Measurements from ENCODE around the gene FOXO6. TPM values are rescaled to one million over a fixed set of nuclear protein-coding genes. Genes with fewer than 3 reads are reported as not detected.

Gene FOXO6
- total RNA-seq, 1 donor from 2014 or later, result 1.4 TPM

DNA sequence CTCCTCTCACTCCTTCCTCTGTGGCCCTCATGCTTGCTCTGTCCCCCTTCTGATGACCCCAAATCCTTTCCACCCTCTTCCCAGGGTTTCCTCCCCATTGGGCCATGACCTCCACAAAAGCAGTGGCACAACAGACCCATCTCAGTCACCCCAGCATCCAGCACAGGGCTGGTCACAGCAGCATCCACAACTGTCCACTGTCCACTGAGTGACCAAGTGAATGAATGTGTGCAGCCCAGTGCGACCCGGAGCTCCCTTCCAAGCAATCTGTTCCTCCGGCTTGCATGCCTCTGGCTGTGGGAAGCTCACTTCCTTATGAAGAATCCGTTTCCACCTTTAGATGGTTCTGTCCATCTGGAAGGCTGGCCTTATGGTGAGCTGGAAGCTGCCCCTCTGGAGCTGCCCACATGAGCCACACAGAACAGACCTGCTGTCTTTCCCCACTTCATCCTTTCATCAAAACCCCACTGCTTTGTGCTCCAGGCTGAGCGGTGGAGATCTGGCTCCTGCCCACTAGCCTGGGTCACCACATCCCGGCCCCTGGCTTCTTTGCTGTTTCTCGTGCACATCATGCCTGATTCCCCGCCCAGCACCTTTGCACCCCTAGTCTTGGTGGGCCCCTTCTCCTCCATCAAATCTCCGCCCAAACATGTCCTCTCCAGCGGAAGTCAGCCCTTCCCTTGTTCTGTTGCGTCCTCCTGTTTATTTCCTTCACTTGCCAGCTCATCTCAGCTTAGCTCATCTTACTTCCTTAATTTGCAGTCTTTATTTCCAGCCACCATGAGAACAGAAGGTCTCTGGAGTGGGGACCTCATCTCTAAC is 66.9 kb downstream of the FOXO6 start:
- Mint-ChIP-seq H3K9me3 (no peaks in the 10 kb centered on the region), H3K27ac (ENCODE audit: unreplicated experiment) (no peak overlapping the region), H3K36me3 (ENCODE audit: low read depth) (no peaks in the 10 kb centered on the region), H3K4me3 (no peak overlapping the region), H3K4me1 (peaks cover 4% of the 10 kb centered on the region), H3K27me3 (ENCODE audit: low read depth) (no peaks in the 10 kb centered on the region)
- TF ChIP-seq, protein P1, sequence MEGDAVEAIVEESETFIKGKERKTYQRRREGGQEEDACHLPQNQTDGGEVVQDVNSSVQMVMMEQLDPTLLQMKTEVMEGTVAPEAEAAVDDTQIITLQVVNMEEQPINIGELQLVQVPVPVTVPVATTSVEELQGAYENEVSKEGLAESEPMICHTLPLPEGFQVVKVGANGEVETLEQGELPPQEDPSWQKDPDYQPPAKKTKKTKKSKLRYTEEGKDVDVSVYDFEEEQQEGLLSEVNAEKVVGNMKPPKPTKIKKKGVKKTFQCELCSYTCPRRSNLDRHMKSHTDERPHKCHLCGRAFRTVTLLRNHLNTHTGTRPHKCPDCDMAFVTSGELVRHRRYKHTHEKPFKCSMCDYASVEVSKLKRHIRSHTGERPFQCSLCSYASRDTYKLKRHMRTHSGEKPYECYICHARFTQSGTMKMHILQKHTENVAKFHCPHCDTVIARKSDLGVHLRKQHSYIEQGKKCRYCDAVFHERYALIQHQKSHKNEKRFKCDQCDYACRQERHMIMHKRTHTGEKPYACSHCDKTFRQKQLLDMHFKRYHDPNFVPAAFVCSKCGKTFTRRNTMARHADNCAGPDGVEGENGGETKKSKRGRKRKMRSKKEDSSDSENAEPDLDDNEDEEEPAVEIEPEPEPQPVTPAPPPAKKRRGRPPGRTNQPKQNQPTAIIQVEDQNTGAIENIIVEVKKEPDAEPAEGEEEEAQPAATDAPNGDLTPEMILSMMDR (conservative IDR thresholded peaks at IDR 0.05), result no peak
- no peak for DNase-seq (ENCODE audit: low read depth, low spot score)

DNA sequence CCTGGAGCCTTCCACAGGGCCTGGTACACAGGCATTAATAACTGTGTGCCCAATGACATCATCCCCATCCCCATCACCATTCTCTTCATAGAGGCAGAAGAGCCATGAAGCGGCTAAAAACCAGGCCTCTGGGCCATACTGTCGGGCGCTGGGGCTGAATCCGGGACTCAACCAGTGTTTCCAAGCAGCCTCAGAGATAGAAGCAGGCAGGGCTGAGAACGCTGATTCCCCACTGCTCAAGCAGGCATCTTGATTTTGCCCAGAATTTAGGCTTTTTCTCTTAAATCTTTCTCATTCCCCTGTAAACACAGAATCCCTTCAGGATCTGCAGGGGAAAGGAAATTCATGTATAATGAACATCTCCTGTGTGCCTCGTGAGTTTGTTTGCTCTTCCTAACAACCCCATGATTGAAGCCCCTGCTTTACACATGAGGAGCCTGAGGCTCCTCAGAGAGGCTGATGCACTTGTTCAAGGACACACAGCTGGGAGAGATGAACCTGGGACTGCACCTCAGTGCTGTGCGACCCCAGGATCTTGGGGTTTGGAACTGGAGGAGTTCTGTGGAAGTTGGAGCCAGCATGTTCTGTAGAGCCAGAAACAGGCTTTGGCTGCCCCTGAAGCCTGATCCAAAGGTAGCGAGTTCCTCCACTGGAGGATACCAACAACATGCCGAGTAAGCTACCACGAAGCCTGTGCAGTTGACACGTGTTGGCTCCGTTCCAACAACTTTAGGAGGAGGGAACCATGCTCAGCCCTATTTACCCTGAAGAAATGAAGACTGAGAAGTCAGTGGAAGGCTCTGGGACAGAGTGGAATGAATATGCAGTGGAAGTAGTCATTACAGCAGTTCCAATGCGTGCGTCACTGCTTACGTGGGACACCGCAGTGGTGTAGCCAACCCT is 67.8 kb downstream of the FOXO6 start:
- H3K27ac Mint-ChIP-seq (ENCODE audit: unreplicated experiment), result no peak overlapping the region

DNA sequence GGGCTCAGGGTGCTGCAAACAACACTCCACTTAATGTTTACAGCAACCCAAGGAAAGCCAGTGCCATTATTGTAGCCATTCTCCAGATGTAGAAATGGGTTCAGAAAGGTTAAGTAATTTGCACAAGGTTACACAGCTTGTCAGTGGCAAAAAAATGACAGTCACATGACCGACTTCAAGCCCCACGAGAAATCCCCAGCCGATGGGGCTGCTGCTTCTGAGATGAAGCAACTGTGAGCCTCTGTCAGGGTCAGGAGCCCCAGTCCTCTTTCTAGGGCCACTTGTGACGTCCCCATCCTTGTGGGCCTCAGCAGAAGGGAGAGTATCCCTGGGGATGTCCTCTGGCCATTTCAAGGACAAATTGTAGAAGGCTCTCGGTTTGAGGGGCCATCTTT is 68.4 kb downstream of the FOXO6 start:
- no peak for DNase-seq (ENCODE audit: low read depth, low spot score)
- H3K36me3 Mint-ChIP-seq (ENCODE audit: low read depth), result no peaks in the 10 kb centered on the region
- TF ChIP-seq, protein P1 (conservative IDR thresholded peaks at IDR 0.05), result no peak
- H3K27ac Mint-ChIP-seq (ENCODE audit: unreplicated experiment), result no peak overlapping the region
- no peaks in the 10 kb centered on the region for H3K9me3 Mint-ChIP-seq
- H3K4me1 Mint-ChIP-seq, result peaks cover 9% of the 10 kb centered on the region
- peaks cover 3% of the 10 kb centered on the region for H3K27me3 Mint-ChIP-seq (ENCODE audit: low read depth)
- no peak overlapping the region for H3K4me3 Mint-ChIP-seq

More for the DNA sequence above, 67.8 kb downstream of the FOXO6 start:
- Mint-ChIP-seq H3K9me3 (no peaks in the 10 kb centered on the region), H3K4me3 (no peak overlapping the region), H3K27me3 (ENCODE audit: low read depth) (no peaks in the 10 kb centered on the region), H3K4me1 (peaks cover 4% of the 10 kb centered on the region), H3K36me3 (ENCODE audit: low read depth) (no peaks in the 10 kb centered on the region)
- DNase-seq (ENCODE audit: low read depth, low spot score), result no peak
- TF ChIP-seq, protein P1 (conservative IDR thresholded peaks at IDR 0.05), result no peak

DNA sequence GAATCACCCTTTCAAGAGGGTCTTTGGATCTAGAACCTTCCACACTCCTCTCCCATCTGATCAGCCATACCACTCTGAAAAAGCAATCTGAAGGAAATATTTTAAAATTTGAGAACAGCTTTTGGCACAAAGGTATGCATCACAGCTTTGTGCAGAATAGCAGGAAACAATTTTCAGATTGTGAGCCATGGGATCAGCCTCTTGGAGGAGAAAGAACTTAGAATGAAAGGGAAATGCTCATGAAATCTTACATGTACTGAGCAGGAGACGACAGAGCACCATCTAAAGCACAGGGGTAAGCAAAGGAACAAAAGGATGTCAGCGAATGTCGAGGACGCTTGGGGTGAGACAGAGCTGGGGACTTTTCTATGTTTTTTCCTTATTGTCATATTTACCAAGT is 68.8 kb downstream of the FOXO6 start:
- TF ChIP-seq, protein P1 (conservative IDR thresholded peaks at IDR 0.05), result no peak
- no peaks in the 10 kb centered on the region for H3K36me3 Mint-ChIP-seq (ENCODE audit: low read depth)
- H3K4me3 Mint-ChIP-seq, result no peak overlapping the region
- peaks cover 13% of the 10 kb centered on the region for H3K4me1 Mint-ChIP-seq
- no peak for DNase-seq (ENCODE audit: low read depth, low spot score)
- H3K27me3 Mint-ChIP-seq (ENCODE audit: low read depth), result peaks cover 3% of the 10 kb centered on the region
- no peak overlapping the region for H3K27ac Mint-ChIP-seq (ENCODE audit: unreplicated experiment)
- no peaks in the 10 kb centered on the region for H3K9me3 Mint-ChIP-seq

DNA sequence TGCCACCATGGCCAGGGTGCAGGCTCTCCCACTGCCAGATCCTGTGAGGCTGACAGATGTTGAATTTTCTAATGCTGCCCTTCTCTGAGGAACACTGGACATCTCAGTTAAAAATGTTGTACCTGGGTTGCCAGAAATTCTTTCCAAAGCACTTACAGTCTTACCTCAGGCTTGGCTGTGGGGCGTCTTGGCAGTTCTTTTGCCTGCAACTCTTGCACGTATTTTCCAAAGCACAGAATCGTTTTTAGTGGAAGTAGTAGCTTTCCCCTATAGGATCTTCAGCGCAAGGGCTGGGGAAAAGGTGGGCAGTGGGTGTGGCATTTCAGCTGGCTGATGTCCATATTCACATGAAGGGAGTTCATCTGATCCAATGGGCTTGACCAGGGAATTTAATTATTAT is 69.3 kb downstream of the FOXO6 start:
- TF ChIP-seq, protein P1 (conservative IDR thresholded peaks at IDR 0.05), result no peak
- DNase-seq (ENCODE audit: low read depth, low spot score), result no peak
- peaks cover 3% of the 10 kb centered on the region for H3K27me3 Mint-ChIP-seq (ENCODE audit: low read depth)
- H3K4me1 Mint-ChIP-seq, result peaks cover 18% of the 10 kb centered on the region
- no peaks in the 10 kb centered on the region for H3K36me3 Mint-ChIP-seq (ENCODE audit: low read depth)
- H3K9me3 Mint-ChIP-seq, result no peaks in the 10 kb centered on the region
- no peak overlapping the region for H3K4me3 Mint-ChIP-seq
- H3K27ac Mint-ChIP-seq (ENCODE audit: unreplicated experiment), result no peak overlapping the region
